Dendritic cell treated with granulocyte-macrophage colony-stimulating factor and Interleukin-4, amounts not matched to agents 40 ng/mL and 50 ng/mL, for 4 days (primary cell): ENCODE results near the gene EXOG.

Experiments used
- H3K27ac Mint-ChIP-seq: one replicate; pipeline ENCODE4 v1.8.0; 2022; ENCODE audit warnings: mild to moderate bottlenecking, mixed read lengths
- H3K27me3 Mint-ChIP-seq: one replicate; pipeline ENCODE4 v1.8.0; 2022; ENCODE audit warnings: mild to moderate bottlenecking, mixed read lengths
- H3K36me3 Mint-ChIP-seq: one replicate; pipeline ENCODE4 v1.8.0; 2022; ENCODE audit warnings: low read depth, mixed read lengths
- H3K4me1 Mint-ChIP-seq: one replicate; pipeline ENCODE4 v1.8.0; 2022; ENCODE audit warnings: low read depth, mixed read lengths
- H3K4me3 Mint-ChIP-seq: one replicate; pipeline ENCODE4 v1.8.0; 2022; ENCODE audit warnings: mild to moderate bottlenecking, moderate library complexity, mixed read lengths
- H3K9me3 Mint-ChIP-seq: one replicate; pipeline ENCODE4 v1.8.0; 2022; ENCODE audit warnings: mixed read lengths
- intact Hi-C: fragments of 100-400 bp; cut with micrococcal nuclease; formaldehyde crosslinking; loops from one replicate; pipeline ENCODE4 v1.15.0; 2022

EXOG gene

DNA sequence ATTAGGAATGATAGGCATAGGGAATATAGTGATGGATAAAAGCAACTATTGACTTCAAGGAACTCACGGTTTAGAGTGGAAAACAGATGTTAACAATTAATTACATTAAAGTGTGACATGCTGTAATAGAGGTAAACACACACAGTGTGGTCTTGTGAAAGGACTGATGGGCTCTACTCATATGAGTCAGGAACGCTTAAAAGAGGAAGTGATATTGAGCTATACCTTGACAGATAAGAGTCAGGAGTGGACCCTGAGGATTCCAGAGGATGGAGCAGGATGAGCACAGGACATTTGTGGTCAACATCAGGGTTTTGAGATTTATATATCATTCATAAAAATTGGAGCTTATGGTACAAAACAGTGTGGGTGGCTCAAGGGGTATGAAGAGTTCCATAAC lies 11.0 kb downstream of the EXOG start:
- no peaks in the 10 kb centered on the region for H3K9me3 Mint-ChIP-seq
- H3K27ac Mint-ChIP-seq, result no peak overlapping the region
- H3K4me3 Mint-ChIP-seq, result no peak overlapping the region
- no peaks in the 10 kb centered on the region for H3K27me3 Mint-ChIP-seq
- H3K36me3 Mint-ChIP-seq, result peaks cover 50% of the 10 kb centered on the region
- H3K4me1 Mint-ChIP-seq, result no peaks in the 10 kb centered on the region
- intact Hi-C loops, result no loop called here

DNA sequence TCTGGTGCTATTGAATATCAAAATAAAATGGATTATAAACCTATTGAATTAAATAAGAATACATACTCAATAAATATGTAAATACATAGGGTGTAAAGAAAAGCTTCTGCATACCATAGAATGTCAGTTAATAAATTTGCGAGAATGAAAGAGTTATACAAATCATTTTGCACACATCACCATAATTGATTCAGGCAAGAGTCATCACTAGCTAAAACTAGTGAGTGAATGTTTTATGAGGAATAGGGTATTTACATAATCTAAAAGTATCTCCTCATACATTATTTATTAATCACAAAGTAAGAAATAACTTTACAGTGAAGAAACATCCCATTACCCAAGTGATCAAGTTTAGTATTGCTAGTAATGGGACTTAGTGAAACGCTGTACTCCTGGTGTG lies 13.6 kb downstream of the EXOG start:
- Mint-ChIP-seq H3K4me1 (no peaks in the 10 kb centered on the region), H3K9me3 (no peaks in the 10 kb centered on the region), H3K27me3 (no peaks in the 10 kb centered on the region), H3K36me3 (peaks cover 53% of the 10 kb centered on the region), H3K27ac (no peak overlapping the region), H3K4me3 (no peak overlapping the region)
- intact Hi-C loops, result no loop called here

DNA sequence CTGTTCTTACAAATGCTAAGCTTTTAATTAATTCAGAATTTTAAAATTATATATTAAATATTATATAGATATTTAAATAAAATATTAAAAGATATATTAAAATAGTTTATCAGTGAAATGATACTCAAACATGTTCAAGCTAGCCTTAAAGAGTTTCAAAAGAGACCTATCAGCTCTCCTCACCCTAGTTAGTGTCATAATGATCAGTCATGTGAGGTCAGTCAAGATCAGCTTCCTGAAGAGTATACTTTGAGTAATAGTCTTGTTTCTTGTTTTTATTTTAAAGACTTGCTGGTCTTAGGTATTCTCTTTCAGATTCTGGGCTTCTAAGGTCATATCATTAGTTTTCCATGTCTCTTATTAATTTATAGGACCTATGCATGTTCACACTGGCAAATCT lies 14.5 kb downstream of the EXOG start:
- Mint-ChIP-seq H3K36me3 (peaks cover 51% of the 10 kb centered on the region), H3K27ac (no peak overlapping the region)

DNA sequence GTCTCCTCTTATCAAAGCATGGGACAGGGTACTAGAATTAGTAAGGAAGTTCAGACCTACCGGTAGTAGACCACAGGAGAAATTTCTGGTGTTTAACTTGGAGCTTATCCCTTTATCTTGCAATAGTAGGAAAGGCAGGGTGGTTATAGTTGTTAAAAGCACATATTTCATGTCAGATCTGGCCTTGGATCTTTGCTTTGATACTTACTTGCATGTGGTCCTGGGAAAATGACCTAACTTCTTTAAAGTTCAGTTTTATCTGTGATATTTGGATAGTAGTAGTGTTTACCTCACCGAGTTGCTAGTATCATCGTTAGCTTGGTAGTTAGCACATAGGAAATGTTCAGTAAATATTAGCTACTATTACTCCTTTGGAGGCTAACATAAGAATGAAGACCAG lies 15.4 kb downstream of the EXOG start:
- intact Hi-C loops, result no loop called here

More for the DNA sequence above, 14.5 kb downstream of the EXOG start:
- H3K9me3 Mint-ChIP-seq, result no peaks in the 10 kb centered on the region
- H3K4me1 Mint-ChIP-seq, result no peaks in the 10 kb centered on the region
- intact Hi-C loops, result no loop called here
- no peak overlapping the region for H3K4me3 Mint-ChIP-seq
- H3K27me3 Mint-ChIP-seq, result no peaks in the 10 kb centered on the region

DNA sequence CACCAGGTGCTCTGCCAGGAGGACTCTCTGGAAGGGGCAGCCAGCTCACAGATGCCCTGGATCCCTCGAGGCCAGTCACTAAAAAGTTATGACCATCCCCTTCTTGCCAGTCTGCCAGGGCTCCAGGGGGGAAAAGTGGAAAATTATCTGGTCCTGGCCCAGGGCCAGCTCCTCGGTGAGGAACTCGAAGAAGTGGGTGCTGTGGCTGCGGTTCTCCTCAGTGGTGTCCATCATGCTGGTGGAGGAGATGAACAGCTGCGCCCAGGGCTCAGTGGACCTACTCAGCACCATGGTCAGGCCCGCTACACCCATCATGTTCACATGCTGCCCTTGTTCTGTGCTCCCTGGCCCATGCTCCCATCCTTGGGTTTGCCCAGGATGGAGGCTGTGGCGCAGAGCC lies 19.2 kb downstream of the EXOG start:
- H3K27me3 Mint-ChIP-seq, result no peaks in the 10 kb centered on the region
- H3K4me1 Mint-ChIP-seq, result no peaks in the 10 kb centered on the region
- H3K36me3 Mint-ChIP-seq, result peaks cover 40% of the 10 kb centered on the region
- no peaks in the 10 kb centered on the region for H3K9me3 Mint-ChIP-seq
- H3K4me3 Mint-ChIP-seq, result no peak overlapping the region
- intact Hi-C loops, result no loop called here
- no peak overlapping the region for H3K27ac Mint-ChIP-seq

More for the DNA sequence above, 15.4 kb downstream of the EXOG start:
- Mint-ChIP-seq H3K4me1 (no peaks in the 10 kb centered on the region), H3K4me3 (no peak overlapping the region), H3K27me3 (no peaks in the 10 kb centered on the region), H3K9me3 (no peaks in the 10 kb centered on the region), H3K36me3 (peaks cover 51% of the 10 kb centered on the region), H3K27ac (no peak overlapping the region)

DNA sequence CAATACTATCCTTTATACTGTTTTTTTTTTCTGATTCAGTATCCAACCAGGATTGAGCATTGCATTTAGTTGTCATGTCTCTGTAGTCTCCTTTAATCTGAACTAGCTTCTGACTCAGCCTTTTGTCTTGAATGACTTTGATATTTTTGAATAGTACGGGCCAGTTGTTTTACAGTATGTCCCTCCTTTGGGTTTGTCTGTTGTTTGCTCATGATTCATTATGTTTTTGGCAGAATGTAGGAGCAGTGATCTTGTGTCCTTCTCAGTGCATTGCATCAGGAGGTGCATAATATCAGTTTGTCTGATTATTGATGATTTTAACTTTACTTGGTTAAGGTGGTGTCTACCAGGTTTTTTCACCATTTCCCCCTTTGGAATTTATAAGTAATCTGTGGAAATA lies 20.5 kb downstream of the EXOG start:
- H3K27ac Mint-ChIP-seq, result no peak overlapping the region
- no peaks in the 10 kb centered on the region for H3K4me1 Mint-ChIP-seq
- H3K4me3 Mint-ChIP-seq, result no peak overlapping the region
- H3K9me3 Mint-ChIP-seq, result no peaks in the 10 kb centered on the region
- intact Hi-C loops, result no loop called here
- no peaks in the 10 kb centered on the region for H3K27me3 Mint-ChIP-seq
- H3K36me3 Mint-ChIP-seq, result peaks cover 40% of the 10 kb centered on the region

DNA sequence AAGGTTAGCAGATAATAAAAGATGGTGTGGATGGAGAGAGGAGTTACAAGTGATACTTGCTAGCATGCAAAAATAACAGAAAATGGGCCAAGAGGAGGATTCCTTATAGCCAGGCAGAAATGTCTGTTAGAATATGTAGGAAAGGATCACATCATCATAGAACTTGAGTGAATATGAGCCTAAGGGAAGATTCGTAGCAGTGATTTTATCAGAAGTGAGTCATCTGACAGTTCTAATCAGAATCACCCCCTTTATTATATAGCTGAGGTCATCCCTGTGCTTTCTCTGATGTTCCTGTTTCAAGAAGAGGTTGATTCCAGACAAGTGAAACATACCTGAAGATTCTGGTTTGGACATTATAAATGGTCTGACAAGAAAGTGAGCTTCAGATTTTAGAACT lies 22.9 kb downstream of the EXOG start:
- H3K9me3 Mint-ChIP-seq, result no peaks in the 10 kb centered on the region
- H3K4me3 Mint-ChIP-seq, result no peak overlapping the region
- no peaks in the 10 kb centered on the region for H3K27me3 Mint-ChIP-seq
- peaks cover 51% of the 10 kb centered on the region for H3K36me3 Mint-ChIP-seq
- intact Hi-C loops, result no loop called here
- no peak overlapping the region for H3K27ac Mint-ChIP-seq
- no peaks in the 10 kb centered on the region for H3K4me1 Mint-ChIP-seq

DNA sequence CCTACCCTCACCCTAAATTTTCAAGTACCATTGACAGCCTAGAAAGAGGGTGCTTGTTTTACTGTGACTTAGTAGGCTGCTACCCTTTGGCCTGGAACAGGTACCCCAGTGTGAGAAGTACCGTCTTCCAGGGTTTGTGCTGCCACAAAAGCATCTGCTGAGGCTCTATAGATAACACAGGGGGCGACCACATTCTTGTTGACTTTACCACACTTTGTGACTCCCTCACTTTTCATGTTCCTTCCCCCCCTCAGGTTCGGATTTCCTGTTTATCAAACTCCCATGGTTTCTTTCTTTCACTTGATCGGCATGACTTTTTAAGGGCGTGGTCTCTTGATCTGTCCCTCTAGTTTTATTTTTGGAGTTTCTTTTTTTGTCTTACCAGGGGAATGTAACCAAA lies 23.5 kb downstream of the EXOG start:
- Mint-ChIP-seq H3K4me3 (no peak overlapping the region), H3K4me1 (no peaks in the 10 kb centered on the region), H3K36me3 (peaks cover 53% of the 10 kb centered on the region), H3K9me3 (no peaks in the 10 kb centered on the region), H3K27ac (no peak overlapping the region), H3K27me3 (no peaks in the 10 kb centered on the region)
- intact Hi-C loops, result no loop called here

DNA sequence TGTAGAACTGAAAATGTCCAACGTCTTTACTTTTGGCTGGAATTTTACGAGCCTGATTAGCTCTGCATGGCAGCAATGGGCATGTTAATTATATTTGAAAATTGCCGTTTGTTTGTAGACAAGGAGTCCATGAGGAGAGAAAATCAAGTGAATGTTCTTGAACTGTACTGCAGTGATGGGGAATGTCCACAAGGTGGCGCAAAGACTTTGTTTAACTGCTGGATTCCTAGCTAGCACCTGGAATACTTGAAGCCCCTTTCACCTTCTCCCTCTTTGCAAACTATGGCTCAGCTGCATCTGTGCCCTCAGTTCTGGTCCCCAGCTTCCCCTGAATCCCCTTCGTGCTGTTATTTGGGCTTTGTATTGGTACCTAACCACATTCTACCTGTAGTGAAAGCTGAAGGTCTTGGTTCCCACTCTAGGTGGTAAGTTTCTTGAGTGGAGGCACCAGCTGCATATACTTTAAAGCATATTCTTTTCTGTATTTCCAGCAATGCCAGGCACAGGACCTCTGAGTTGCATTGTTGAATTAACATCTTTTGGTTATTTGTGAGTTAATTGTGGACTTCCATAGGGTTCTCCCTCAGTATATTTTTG lies 25.3 kb downstream of the EXOG start:
- Mint-ChIP-seq H3K9me3 (no peaks in the 10 kb centered on the region), H3K27me3 (no peaks in the 10 kb centered on the region), H3K4me3 (no peak overlapping the region), H3K27ac (no peak overlapping the region), H3K36me3 (peaks cover 60% of the 10 kb centered on the region), H3K4me1 (no peaks in the 10 kb centered on the region)
- intact Hi-C loops, result loop anchor here (1.0 kb wide), 2 partner anchors 130 to 479 kb away; no protein-coding TSS in a partner anchor

DNA sequence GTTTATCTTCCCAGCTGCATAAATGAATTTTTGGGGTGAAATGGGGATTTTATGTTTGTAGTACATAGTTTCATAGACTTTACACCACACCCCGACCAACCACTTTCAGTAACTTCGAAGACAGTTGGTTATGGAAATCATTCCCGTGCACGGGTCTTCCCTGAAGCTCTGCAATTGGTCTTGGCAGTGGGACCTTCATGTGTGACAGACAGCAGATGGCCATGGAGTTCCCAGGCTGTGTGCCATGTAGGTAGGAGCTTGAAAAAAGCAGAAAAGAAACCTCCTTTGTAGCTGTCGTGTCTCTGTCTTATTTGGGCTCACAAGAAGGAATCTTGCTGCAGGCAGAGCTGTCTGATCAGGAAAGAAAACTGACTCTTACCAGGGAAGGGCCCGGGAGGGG lies 25.9 kb downstream of the EXOG start:
- intact Hi-C loops, result no loop called here
- no peaks in the 10 kb centered on the region for H3K4me1 Mint-ChIP-seq
- H3K27me3 Mint-ChIP-seq, result no peaks in the 10 kb centered on the region
- H3K9me3 Mint-ChIP-seq, result no peaks in the 10 kb centered on the region
- no peak overlapping the region for H3K4me3 Mint-ChIP-seq
- H3K36me3 Mint-ChIP-seq, result peaks cover 60% of the 10 kb centered on the region
- no peak overlapping the region for H3K27ac Mint-ChIP-seq

DNA sequence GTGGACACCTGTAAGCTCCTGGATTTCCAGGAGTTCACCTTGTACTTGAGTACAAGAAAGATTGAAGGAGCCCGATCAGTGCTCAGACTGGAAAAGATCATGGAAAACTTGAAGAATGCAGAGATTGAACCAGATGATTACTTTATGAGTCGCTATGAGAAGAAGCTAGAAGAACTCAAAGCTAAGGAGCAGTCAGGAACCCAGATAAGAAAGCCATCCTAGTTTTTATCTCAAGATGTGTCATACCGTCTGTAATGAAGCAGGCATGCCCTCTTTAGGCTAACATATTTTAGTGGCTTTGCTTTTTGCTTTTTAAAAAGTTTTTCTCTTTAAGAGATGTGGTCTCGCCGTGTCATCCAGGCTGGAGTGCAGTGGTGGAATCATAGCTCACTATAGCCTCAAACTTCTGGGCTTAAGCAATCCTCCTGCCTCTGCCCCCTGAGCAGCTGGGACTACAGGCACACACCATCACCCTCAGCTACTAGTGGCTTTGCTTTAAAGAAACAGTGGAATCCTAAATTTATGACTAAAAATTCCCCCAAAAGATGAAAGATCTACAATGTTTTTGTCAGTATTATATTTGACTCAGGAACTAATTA lies 28.1 kb downstream of the EXOG start:
- Mint-ChIP-seq H3K27me3 (no peaks in the 10 kb centered on the region), H3K4me3 (no peak overlapping the region), H3K4me1 (no peaks in the 10 kb centered on the region), H3K36me3 (peaks cover 66% of the 10 kb centered on the region), H3K27ac (no peak overlapping the region), H3K9me3 (no peaks in the 10 kb centered on the region)
- intact Hi-C loops, result no loop called here

DNA sequence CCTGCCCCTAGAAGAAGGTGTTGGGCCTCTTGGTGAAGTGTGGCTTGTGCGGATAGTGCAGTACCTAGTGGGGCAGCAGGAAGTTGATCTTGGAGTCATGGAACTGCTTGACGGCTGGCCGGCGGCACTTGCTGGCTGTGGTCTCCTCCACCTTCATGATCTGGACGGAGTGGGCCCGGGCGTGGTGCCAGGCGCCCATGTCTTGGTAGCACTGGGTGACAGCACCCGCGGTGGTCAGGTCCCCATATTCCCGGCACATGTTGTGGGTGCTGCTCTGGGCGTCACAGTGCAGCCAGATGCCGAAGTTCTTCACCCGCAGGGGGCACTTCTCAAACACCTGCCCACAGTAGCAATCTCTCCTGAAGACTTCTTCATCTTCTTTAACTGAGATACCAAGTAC lies 30.7 kb downstream of the EXOG start:
- Mint-ChIP-seq H3K27ac (no peak overlapping the region), H3K27me3 (no peaks in the 10 kb centered on the region), H3K4me1 (no peaks in the 10 kb centered on the region), H3K36me3 (peaks cover 65% of the 10 kb centered on the region), H3K9me3 (no peaks in the 10 kb centered on the region), H3K4me3 (no peak overlapping the region)
- intact Hi-C loops, result no loop called here

DNA sequence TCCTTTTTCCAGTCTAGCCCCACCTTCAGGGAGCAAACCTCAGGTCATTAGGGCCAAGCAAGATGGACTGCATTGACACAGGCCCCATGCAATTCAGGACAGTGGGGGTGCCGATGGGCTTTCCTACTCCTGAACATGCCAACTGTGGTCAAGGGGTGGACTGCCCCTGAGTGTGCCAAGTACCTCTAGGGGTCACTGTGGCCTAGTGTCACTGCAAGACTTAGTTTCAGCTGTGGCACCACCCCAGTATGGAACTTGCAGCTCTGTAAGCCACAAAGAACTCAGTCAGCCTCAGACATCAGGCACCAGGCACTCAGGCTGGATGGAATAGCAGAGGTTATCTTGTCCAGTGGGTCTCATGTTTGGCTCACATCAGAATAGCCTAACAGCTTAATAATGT lies 32.3 kb downstream of the EXOG start:
- H3K27me3 Mint-ChIP-seq, result no peaks in the 10 kb centered on the region
- H3K36me3 Mint-ChIP-seq, result peaks cover 59% of the 10 kb centered on the region
- H3K27ac Mint-ChIP-seq, result no peak overlapping the region
- H3K9me3 Mint-ChIP-seq, result no peaks in the 10 kb centered on the region
- no peak overlapping the region for H3K4me3 Mint-ChIP-seq
- no peaks in the 10 kb centered on the region for H3K4me1 Mint-ChIP-seq
- intact Hi-C loops, result no loop called here

DNA sequence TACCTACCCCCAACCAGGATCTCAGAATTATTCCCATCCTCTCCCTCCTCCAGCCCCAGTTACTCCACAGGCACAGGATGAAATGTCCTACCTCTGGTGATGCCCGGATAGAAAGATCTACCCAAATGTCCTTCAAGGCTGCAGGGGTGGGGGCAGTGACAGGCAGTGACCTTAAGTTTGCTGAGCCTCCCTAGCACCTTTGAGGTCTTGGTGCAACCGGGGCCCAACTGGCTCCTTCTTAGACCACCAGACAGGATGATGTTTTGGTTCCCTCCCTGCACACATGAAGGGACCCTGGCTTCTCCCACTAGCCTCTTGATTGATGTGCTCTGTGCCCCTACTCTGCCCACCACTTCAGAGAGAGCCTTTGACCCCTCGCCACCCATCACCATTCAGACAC lies 36.4 kb downstream of the EXOG start:
- no peaks in the 10 kb centered on the region for H3K4me1 Mint-ChIP-seq
- H3K27ac Mint-ChIP-seq, result no peak overlapping the region
- H3K27me3 Mint-ChIP-seq, result no peaks in the 10 kb centered on the region
- H3K9me3 Mint-ChIP-seq, result no peaks in the 10 kb centered on the region
- intact Hi-C loops, result no loop called here
- H3K4me3 Mint-ChIP-seq, result no peak overlapping the region
- H3K36me3 Mint-ChIP-seq, result peaks cover 39% of the 10 kb centered on the region
